K562 (cell line): Measurements from ENCODE around the gene NIFK. TPM values are rescaled to one million over a fixed set of nuclear protein-coding genes. Genes with fewer than 3 reads are reported as not detected.

Source experiments
- ATAC-seq: fragments of 200-7000 bp; cut with Tn5 transposase; 3 replicates; pipeline ENCODE4 v1.9.1; 2020; ENCODE audit warnings: moderate library complexity
- BruUV-seq: library from RNA; stranded (reverse); fragments of 400-500 nt; replicated peaks from 2 replicates; lab custom pipeline; 2021; lab: Mats Ljungman, UMichigan
- CTCF ChIA-PET: fragments of 300-600 bp; formaldehyde crosslinking; extraction: SDS; loops from one replicate; lab custom pipeline; 2021; ENCODE audit warnings: low intra/inter-chr PET ratio; lab: Yijun Ruan, JAX
- POLR2A ChIA-PET: fragments of 300-600, 350-650 bp; sonication (Branson Sonifier 250); formaldehyde crosslinking; extraction: SDS; loops from one replicate; lab custom pipeline; 2021; ENCODE audit warnings: antibody characterized with exemption, inconsistent platforms; lab: Yijun Ruan, JAX
- DNase-seq, 4 experiments: peaks; one replicate each; pipeline versions ENCODE4 v3.0.0 to v3.0.0-alpha.2; 2011 to 2018; ENCODE audit warnings: low spot score in 3 of 4, mixed read lengths in 3 of 4; ENCODE audit errors: extremely low read depth in 1 of 4
- FAIRE-seq: peaks from 2 replicates; lab custom pipeline; 2011; peaks lifted over from hg19 to GRCh38; lab: Jason Lieb, UNC
- H2AFZ ChIP-seq: 2 replicates; pipeline ENCODE4 v1.6.0; 2011; ENCODE audit warnings: low read depth, low read length, control low read depth, inconsistent platforms
- H3K27ac ChIP-seq: fragments of 200-600 bp; 3 replicates; pipeline ENCODE4 v1.8.0; 2011; ENCODE audit warnings: low read depth, mild to moderate bottlenecking, control low read depth, inconsistent platforms, low read length, moderate library complexity, mixed read lengths; ENCODE audit errors: extremely low read depth
- H3K27me3 ChIP-seq, 2 experiments: fragments of 300-600 bp in 1 of 2; 2 replicates in 1 of 2; 3 replicates in 1 of 2; pipeline versions ENCODE4 v1.6.0 to v1.8.0; 2011; ENCODE audit warnings: inconsistent platforms in 2 of 2, low read length in 2 of 2, mild to moderate bottlenecking in 1 of 2, mixed read lengths in 1 of 2, moderate library complexity in 1 of 2; ENCODE audit not compliant: control insufficient read depth in 2 of 2, insufficient read depth in 2 of 2
- H3K36me3 ChIP-seq: fragments of 300-600 bp; 3 replicates; pipeline ENCODE4 v1.8.0; 2011; ENCODE audit warnings: mild to moderate bottlenecking, low read length, inconsistent platforms; ENCODE audit not compliant: control insufficient read depth, insufficient read depth
- H3K4me1 ChIP-seq, 2 experiments: fragments of 200-600 bp in 1 of 2; replicated peaks in 1 of 2; 2 replicates in 1 of 2; 3 replicates in 1 of 2; pipeline versions ENCODE4 v1.5.1 to v1.8.0; 2011; ENCODE audit warnings: inconsistent platforms in 2 of 2, low read length in 2 of 2, mild to moderate bottlenecking in 1 of 2, mixed read lengths in 1 of 2, moderate library complexity in 1 of 2; ENCODE audit not compliant: control insufficient read depth in 2 of 2, insufficient read depth in 2 of 2
- H3K4me2 ChIP-seq: 2 replicates; pipeline ENCODE4 v1.6.1; 2011; ENCODE audit warnings: low read length, control low read depth, inconsistent platforms, mixed read lengths; ENCODE audit not compliant: insufficient read depth
- H3K4me3 ChIP-seq: fragments of 200-600 bp; sonication (generic), shearing (Covaris generic); 2 replicates; pipeline ENCODE4 v1.5.1; 2016; ENCODE audit warnings: control low read depth, inconsistent platforms
- H3K79me2 ChIP-seq: fragments of 200-600 bp; 3 replicates; pipeline ENCODE4 v1.8.0; 2011; ENCODE audit warnings: low read length, inconsistent platforms; ENCODE audit not compliant: control insufficient read depth, insufficient read depth
- H3K9ac ChIP-seq, 2 experiments: 2 replicates each; pipeline versions ENCODE4 v1.6.0 to v1.6.1; 2011; ENCODE audit warnings: low read depth in 2 of 2, low read length in 2 of 2, control low read depth in 1 of 2, inconsistent platforms in 1 of 2, mild to moderate bottlenecking in 1 of 2, mixed read lengths in 1 of 2; ENCODE audit not compliant: insufficient read depth in 1 of 2
- H3K9me1 ChIP-seq: one replicate; pipeline ENCODE4 v1.6.0; 2011; ENCODE audit warnings: inconsistent platforms, mild to moderate bottlenecking, low read length, moderate library complexity; ENCODE audit not compliant: control insufficient read depth, insufficient read depth
- H3K9me3 ChIP-seq: replicated peaks from 2 replicates; pipeline ENCODE4 v1.5.1; 2011; ENCODE audit warnings: low read depth, low read length, inconsistent platforms; ENCODE audit not compliant: control insufficient read depth, insufficient read depth
- H4K20me1 ChIP-seq: replicated peaks from 2 replicates; pipeline ENCODE4 v1.6.1; 2011; ENCODE audit warnings: low read length, inconsistent platforms, mixed read lengths; ENCODE audit not compliant: control insufficient read depth, insufficient read depth
- ADNP ChIP-seq: fragments of 200-800 bp; sonication (Bioruptor generic); IDR thresholded peaks from 2 replicates; pipeline ENCODE4 v1.6.1; 2016; ENCODE audit warnings: missing genetic modification characterization, missing compliant biosample characterization
- BHLHE40 ChIP-seq: IDR thresholded peaks from 2 replicates; pipeline ENCODE4 v1.6.1; 2011; ENCODE audit warnings: low read length, improper control_type of control experiment
- BRD9 ChIP-seq: fragments of 450-650 bp; IDR thresholded peaks from 2 replicates; pipeline ENCODE4 v1.6.1; 2018; ENCODE audit warnings: low read depth; ENCODE audit not compliant: partially characterized antibody
- C11orf30 ChIP-seq: fragments of 450-650 bp; IDR thresholded peaks from 2 replicates; pipeline ENCODE4 v1.6.1; 2016; ENCODE audit warnings: low read depth, mild to moderate bottlenecking
- DIDO1 ChIP-seq: fragments of 450-650 bp; IDR thresholded peaks from 2 replicates; pipeline ENCODE4 v1.6.1; 2016; ENCODE audit warnings: low read depth, missing biosample characterization, missing genetic modification characterization
- ESRRA ChIP-seq: fragments of 450-650 bp; IDR thresholded peaks from 2 replicates; pipeline ENCODE4 v1.6.1; 2014; ENCODE audit warnings: low read depth, mild to moderate bottlenecking, moderate library complexity, borderline replicate concordance
- FOSL1 ChIP-seq: fragments of 200-800 bp; sonication (Bioruptor generic); conservative IDR thresholded peaks from 2 replicates; pipeline ENCODE4 v1.6.1; 2016; ENCODE audit warnings: missing genetic modification characterization, missing compliant biosample characterization
- HDAC2 ChIP-seq: fragments of 450-650 bp; IDR thresholded peaks from 2 replicates; pipeline ENCODE4 v1.6.1; 2016; ENCODE audit warnings: mild to moderate bottlenecking
- HLTF ChIP-seq: fragments of 450-650 bp; IDR thresholded peaks from 2 replicates; pipeline ENCODE4 v1.6.1; 2016
- KLF6 ChIP-seq: fragments of 250-450 bp; sonication (Bioruptor Pico); IDR thresholded peaks from 2 replicates; pipeline ENCODE4 v1.4.0; 2020; ENCODE audit warnings: mild to moderate bottlenecking, moderate library complexity, borderline replicate concordance
- LCOR ChIP-seq: sonication (generic); formaldehyde crosslinking; IDR thresholded peaks from 2 replicates; pipeline ENCODE4 v1.8.0; 2022; ENCODE audit warnings: mild to moderate bottlenecking, missing genetic modification reagents
- MAFF ChIP-seq: IDR thresholded peaks from 2 replicates; pipeline ENCODE4 v1.6.1; 2012; ENCODE audit warnings: low read length, improper control_type of control experiment
- MAFG ChIP-seq: fragments of 450-650 bp; conservative IDR thresholded peaks from 2 replicates; pipeline ENCODE4 v1.6.1; 2016; ENCODE audit warnings: missing genetic modification characterization, missing compliant biosample characterization
- MAFK ChIP-seq: IDR thresholded peaks from 2 replicates; pipeline ENCODE4 v1.6.1; 2011; ENCODE audit warnings: low read length, improper control_type of control experiment
- NFE2 ChIP-seq: IDR thresholded peaks from 2 replicates; pipeline ENCODE4 v1.6.1; 2014; ENCODE audit warnings: antibody characterized with exemption, low read depth
- RHOXF2B ChIP-seq: fragments of 250-450 bp; sonication (Bioruptor Pico); conservative IDR thresholded peaks from 2 replicates; pipeline ENCODE4 v1.5.1; 2021
- RUNX1 ChIP-seq: sonication (generic); IDR thresholded peaks from 2 replicates; pipeline ENCODE4 v1.6.1; 2016; ENCODE audit warnings: antibody characterized with exemption, low read depth
- ZNF316 ChIP-seq: fragments of 450-650 bp; IDR thresholded peaks from 2 replicates; pipeline ENCODE4 v1.6.1; 2016
- ZNF407 ChIP-seq: fragments of 450-650 bp; IDR thresholded peaks from 2 replicates; pipeline ENCODE4 v1.6.1; 2016; ENCODE audit warnings: low read depth
- ZZZ3 ChIP-seq: fragments of 450-650 bp; IDR thresholded peaks from 2 replicates; pipeline ENCODE4 v1.6.1; 2016; ENCODE audit warnings: antibody characterized with exemption, mild to moderate bottlenecking, moderate library complexity
- WGBS: fragments of 100-300 bp; shearing (Covaris generic); methylation state at CpG from one replicate; pipeline ENCODE4 v1.1.6; 2016; ENCODE audit warnings: low coverage, mixed read lengths; ENCODE audit not compliant: insufficient coverage; ENCODE audit errors: missing lambda C conversion rate; 5-methylcytosine and 5-hydroxymethylcytosine counted together
- in situ Hi-C: fragments of 300-500 bp; cut with MboI; formaldehyde crosslinking; loops from 4 replicates; pipeline ENCODE4 v1.15.0; 2018; ENCODE audit warnings: inconsistent platforms, mixed read lengths
- intact Hi-C: fragments of 100-400 bp; cut with micrococcal nuclease; formaldehyde crosslinking; loops from 2 replicates; pipeline ENCODE4 v1.14.2; 2022
- polyA plus RNA-seq, 8 experiments: library from polyadenylated mRNA; depleted of rRNA in 4 of 8; stranded (reverse) in 5 of 8; unstranded in 3 of 8; fragments of >200 nt; fragmentation: Nextera tagmentation in 2 of 8; fragmentation: Illumina TruSeq in 1 of 8; extraction: Ambion mirVana in 2 of 8; extraction: Trizol in 1 of 8; gene quantifications; 2 replicates each; pipeline versions ENCODE4 v1.2.1 to v1.2.3, GENCODE V29; 2011 to 2014; ENCODE audit warnings: inconsistent platforms in 1 of 8, missing spikeins in 1 of 8
- total RNA-seq, 7 experiments: library from RNA; depleted of rRNA in 6 of 7; stranded (reverse); fragments of >200 nt in 6 of 7; fragmentation: Illumina TruSeq in 2 of 7; extraction: Trizol in 2 of 7; gene quantifications; 2 replicates each; pipeline versions ENCODE4 v1.2.1 to v1.2.3, GENCODE V29; 2011 to 2021; ENCODE audit warnings: low replicate concordance in 1 of 7

NIFK gene
- total and polyA plus RNA-seq, 9 of the 15 experiments (the other 6 are each of a cell fraction or from before 2014, with no cell fraction given), result 60.2 to 426 (median 183) TPM

DNA sequence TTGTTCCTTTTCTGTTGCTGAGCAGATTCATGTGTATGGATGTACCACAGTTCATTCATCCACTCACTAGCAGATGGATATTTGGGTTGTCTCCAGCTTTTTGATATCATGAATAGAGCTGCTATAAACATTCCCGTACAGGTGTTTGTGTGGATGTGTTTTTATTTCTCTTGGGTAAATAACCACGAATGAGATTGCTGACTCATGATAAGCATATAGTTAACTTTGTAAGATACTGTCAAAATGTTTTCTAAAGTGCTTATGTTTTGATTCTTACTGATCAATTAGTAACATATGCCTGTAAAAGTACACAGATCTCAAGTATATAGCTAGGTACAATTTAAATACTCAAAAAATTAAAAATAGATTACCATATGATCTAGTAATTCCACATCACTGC, 46.5 kb upstream of the NIFK start:
- no peaks in the 10 kb centered on the region for H4K20me1 ChIP-seq
- H3K27ac ChIP-seq, result no peak overlapping the region
- H3K4me2 ChIP-seq, result no peak overlapping the region
- H3K9me1 ChIP-seq, result no peaks in the 10 kb centered on the region
- H2AFZ ChIP-seq, result no peak overlapping the region
- FAIRE-seq, result peak; percentile 26
- H3K4me3 ChIP-seq, result no peak overlapping the region
- intact Hi-C loops (no loop called here), in situ Hi-C loops (loop anchor here (25.0 kb wide), 1 partner anchor 696 kb away; no protein-coding TSS in a partner anchor)
- DNase-seq, result no peak
- no peak overlapping the region for H3K9ac ChIP-seq
- whole genome bisulfite sequencing, result 0% methylated on average over 2 of the region's 2 CpGs
- ATAC-seq, result no peak
- TF ChIP-seq ADNP, result no peak
- no peak for TF ChIP-seq ZNF407
- TF ChIP-seq C11orf30, result peak; percentile 63
- TF ChIP-seq BRD9, result no peak
- TF ChIP-seq ZZZ3, result no peak
- peak; percentile 49; the same call in 1 of the 2 replicates for TF ChIP-seq MAFF
- no peak for TF ChIP-seq LCOR (CRISPR knock-in tag)
- TF ChIP-seq FOSL1, result no peak
- 0 out of 2 replicates have a peak, but pooled peaks have one; percentile 22 for TF ChIP-seq NFE2
- peak; percentile 47; the same call in 1 of the 2 replicates for TF ChIP-seq MAFK
- no peak for TF ChIP-seq KLF6 (CRISPR knock-in tag)
- TF ChIP-seq ZNF316, result peak; percentile 84
- TF ChIP-seq HDAC2, result no peak
- TF ChIP-seq BHLHE40, result no peak
- TF ChIP-seq DIDO1 (tag), result no peak
- TF ChIP-seq MAFG, result peak; percentile 71
- TF ChIP-seq RUNX1, result no peak
- no peak for TF ChIP-seq HLTF
- TF ChIP-seq RHOXF2B (CRISPR knock-in tag), result no peak
- no peak for TF ChIP-seq ESRRA
- 0 out of 2 replicates have a peak, but pooled peaks cover under 1% of the 10 kb centered on the region for H3K9me3 ChIP-seq
- H3K79me2 ChIP-seq, result no peaks in the 10 kb centered on the region
- peaks cover 16 to 20% of the 10 kb centered on the region in 2 experiments for H3K27me3 ChIP-seq
- BruUV-seq, result no TSS peak
- ChIA-PET CTCF (no interaction called here), POLR2A (no interaction called here)
- no peaks in the 10 kb centered on the region for H3K4me1 ChIP-seq
- no peaks in the 10 kb centered on the region for H3K36me3 ChIP-seq
